HG02798 (cell line): Measurements from ENCODE around the gene BCOR.
A peak's percentile ranks its signal among the peaks of the same experiment; 100 is the strongest.

Experiments used
- ATAC-seq: cut with Tn5 transposase; IDR thresholded peaks from one replicate; pipeline ENCODE4 v1.9.1; 2021; ENCODE audit warnings: mild to moderate bottlenecking; ENCODE audit not compliant: unreplicated experiment, poor library complexity

Gene BCOR

DNA sequence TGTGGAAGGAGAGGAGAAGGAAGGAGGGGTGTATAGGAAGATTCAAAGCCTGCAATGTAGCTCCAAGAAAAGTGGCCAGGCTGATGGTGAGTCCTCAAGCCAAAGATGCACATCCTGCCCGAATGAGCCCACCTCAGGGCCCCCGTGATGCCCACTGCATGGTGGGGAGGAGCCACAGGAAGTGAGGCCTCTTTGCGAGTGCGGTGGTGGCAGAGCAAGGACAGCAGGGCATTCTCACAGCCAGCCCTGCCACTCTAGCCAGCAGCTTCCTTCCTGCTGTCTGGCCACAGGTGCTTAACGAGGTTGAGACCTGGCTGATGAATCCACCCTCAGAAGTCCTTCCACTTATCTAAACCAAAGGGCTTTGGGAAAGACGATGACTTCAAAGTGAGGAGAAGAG lies 55.8 kb downstream of the BCOR start:
- no peak for ATAC-seq

DNA sequence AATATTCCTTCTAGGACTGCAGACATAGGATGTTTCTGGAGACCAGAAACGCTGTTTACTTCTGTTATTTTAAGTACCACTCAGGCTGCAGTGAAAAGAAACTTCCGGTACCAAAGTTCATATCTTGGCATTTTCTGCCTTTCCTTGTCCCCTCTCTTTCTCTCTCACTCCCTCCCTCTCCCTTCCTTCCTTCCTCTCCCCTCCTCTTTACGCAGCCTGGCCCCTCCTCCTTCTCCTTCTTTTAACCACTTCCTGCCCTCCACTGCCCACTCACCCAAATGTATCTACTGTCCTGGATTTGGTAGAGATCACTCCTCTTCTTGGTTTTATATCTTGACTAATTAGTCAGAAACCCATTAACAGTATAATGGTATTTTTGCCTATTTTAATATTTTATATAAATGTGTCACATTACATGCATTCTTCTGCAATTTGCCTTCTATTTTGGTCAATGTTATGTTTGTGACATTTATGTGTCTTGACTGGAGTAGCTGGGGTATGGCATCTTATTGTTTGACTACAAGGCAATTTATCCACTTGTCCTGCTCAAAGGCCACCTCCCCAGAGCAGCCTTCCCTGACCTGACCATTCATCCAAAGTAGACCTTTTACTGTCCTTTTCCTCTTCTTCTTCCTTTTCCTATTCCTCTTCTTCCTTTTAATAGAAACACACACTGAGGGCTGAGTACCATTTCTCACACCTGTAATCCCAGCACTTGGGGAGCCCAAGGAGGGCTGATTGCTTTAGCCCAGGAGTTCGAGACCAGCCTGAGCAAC lies 56.9 kb downstream of the BCOR start:
- ATAC-seq: no peak

- ATAC-seq: no peak
Observed at GRCh38 chrX:40039887-40040286, 57.9 kb downstream of the BCOR start.

DNA sequence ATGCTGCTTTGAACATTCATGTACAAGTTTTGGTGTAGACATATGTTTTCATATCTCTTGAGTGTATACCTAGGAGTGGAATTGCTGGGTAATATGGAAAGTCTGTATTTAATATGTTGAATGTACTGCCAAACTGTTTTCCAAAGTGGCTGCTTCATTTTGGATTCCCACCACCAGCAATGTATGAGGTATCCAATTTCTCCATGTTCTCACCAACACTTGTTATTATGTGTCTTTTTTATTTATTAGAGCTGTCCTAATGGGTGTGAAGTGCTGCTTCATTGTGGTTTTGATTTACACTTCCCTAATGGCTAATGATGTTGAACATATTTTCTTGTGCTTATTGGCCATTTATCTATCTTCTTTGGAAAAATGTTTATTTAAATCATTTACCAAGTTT lies 60.4 kb downstream of the BCOR start:
- ATAC-seq: no peak

GRCh38 chrX:40035726-40036125 lies 62.0 kb downstream of the BCOR start:
- no peak for ATAC-seq

DNA sequence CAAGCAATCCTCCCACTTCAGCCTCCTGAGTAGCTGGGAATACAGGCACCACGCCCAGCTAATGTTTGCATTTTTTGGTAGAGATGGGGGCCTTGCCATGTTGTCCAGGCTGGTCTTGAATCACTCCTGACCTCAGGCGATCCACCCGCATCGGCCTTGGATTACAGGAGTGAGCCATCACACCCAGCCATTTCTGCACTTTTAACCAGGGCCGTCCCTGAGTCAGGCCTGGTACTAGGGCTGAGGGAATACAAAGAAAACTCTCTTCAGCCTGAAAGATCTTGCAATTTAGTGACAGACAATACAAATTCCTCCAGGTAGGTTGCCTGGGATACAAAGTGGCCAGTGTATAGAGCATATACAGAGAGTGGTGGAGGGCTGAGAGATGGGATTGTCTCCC lies 65.8 kb downstream of the BCOR start:
- ATAC-seq: no peak

DNA sequence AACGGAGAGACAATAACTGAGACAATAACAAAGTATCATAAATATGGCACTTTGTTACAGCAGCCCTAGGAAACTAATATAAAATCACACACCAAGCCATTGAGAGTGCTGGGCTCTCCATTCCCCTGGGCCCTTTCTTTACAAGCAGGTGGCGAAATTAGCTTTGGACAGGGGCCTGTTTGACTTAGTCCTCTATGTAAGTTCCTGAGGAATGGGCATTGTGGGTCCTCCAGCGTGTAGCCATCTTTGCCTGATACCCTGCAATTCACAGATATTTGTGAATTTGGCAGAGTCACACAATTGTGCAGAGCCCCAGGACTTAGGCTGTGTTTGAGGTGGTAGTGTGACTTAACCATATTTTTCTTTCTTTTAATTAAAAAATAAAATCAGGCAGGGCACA lies 67.6 kb downstream of the BCOR start:
- no peak for ATAC-seq

GRCh38 chrX:40022421-40022820 lies 75.3 kb downstream of the BCOR start:
- no peak for ATAC-seq

GRCh38 chrX:40021647-40022046 lies 76.1 kb downstream of the BCOR start:
- ATAC-seq: no peak

DNA sequence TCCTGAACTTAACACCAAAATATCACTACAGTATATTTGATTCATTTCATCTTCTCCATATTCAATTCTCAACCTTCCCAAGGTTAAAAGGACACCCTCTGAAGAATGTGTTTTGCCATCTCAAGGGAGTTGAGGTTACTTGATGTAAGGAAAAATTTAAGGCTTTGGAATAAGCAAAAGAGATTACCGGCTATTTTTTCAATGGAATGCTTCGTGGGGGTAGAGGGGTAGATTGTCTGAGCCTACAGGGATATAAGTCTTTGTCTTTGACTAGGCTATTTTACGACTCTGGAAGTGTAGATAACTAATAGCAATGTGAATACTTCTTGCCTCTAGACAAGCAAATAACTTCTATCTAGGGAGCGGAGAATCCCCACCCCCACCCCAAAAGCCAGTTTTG lies 78.2 kb downstream of the BCOR start:
- ATAC-seq: no peak

DNA sequence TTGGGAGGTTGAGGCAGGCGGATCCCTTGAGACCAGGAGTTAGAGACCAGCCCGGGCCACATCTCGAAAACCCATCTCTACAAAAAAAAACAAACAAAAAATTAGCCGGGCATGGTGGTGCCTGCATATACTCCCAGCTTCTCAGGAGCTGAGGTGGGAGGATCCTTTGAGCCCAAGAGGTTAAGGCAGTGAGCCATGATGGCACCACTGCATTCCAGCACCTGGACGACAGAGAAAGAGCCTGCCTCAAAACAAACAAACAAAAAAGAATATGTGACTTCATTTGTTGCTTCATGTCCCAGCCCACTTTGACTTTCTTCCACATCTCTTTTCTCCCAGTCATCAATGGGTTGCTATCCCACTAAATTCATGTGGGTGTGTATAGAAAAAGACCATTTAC lies 79.7 kb downstream of the BCOR start:
- no peak for ATAC-seq

GRCh38 chrX:40016749-40017148 lies 81.0 kb downstream of the BCOR start:
- no peak for ATAC-seq

DNA sequence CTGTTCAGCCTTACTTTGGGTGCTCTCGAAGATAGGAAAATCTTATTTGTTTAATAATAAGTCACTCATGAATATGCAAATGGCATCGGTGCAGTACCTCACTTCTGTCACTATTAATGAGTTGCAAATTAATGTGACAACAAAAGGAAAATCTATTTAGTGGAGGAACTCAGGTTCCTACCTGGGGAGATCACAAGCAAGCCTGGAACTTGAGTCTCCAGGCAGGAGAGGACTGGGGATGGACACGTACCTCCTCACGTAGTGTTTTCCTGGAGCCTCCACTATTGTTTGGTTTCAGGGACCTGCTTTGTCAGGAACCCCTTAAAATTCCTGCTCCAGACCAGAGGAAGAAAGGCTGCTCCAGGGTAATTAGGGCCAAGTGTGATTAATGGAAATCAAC lies 82.1 kb downstream of the BCOR start:
- ATAC-seq: no peak

DNA sequence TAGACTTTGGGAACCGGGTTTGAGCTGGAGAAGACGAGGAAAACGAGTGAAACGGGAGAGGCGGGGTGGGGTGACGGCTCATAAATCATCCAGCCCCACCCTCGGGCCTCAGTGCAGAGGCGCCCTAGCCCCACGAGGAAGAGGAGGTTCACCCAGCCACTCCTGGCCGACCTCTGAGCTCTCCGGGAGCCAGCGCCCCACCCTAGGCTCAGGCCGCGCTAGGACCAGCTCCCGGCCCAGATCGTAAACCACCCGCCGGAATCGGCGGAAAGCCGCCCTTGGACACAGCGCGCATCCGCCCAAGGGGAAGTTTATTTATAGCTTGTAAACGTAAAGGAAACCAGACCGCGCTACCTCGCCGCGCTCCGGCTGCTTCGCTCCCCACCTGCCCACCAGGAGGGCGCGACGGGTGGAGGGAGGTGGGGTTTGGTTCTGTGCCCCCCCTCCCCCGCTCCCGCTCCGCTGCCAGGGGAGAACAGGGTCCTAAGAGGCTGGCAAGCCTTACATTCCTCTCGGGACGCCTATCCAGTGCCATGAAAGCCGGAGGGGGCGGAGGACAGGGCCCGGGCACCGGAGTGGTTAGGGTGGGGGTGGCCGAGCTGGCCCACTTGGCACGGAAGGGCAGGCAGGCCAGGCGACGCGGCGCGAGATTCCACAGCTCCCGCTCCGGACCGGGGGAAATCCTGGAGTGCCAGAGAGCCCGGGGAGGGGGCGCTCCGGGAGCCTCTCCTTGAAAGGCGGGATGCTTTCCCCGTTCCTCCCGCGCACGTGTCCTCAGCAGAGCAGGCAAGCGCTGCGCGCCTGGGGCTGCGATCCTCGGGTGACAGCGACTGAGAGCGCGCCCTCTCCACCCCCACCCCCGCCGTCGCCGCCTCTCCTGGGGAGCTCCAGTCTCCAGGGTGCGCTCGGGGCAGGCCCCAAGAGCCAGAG lies 84.2 kb downstream of the BCOR start:
- peak; percentile 36 for ATAC-seq

- ATAC-seq: peak; percentile 54
Observed at GRCh38 chrX:40012868-40013265, 84.9 kb downstream of the BCOR start.

- peak; percentile 24 for ATAC-seq
Observed at GRCh38 chrX:40012039-40012867, 85.5 kb downstream of the BCOR start.

DNA sequence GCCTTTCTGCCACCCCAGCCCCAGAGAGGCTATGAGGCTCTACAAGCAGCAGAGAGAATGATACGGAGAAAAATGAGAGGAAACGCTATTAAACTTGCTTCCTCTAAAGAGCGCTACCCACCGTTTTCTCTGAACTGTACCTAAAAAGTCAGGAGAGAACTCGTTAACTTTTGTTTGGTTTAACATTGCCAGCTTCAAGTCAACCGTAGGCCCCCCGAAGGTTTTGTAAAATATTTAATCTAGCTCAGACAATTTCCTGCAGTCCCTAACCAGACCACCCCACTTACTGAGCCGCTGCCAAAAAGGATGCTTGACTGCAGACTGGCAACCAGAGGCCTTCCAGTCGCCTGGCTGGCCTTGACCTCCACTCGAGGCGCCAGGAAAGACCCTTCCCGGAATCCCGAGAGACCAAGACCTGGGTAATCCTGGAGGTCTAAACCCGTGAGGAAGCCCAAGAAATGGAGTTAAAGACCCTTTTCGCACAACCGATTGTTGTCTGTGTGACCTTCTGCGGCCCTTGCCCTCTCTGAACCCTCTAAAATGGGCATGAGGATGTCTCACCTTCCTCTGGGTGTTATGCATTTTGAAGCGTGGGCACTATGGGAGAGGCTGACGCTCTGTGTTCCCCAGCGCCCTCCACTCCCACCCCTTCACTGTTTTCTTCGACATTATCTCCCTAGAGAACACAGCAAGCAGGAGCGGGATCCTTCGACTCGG lies 86.3 kb downstream of the BCOR start:
- no peak for ATAC-seq

GRCh38 chrX:40010550-40011321 lies 87.0 kb downstream of the BCOR start:
- ATAC-seq: no peak

- no peak for ATAC-seq
Observed at GRCh38 chrX:40009890-40010289, 87.9 kb downstream of the BCOR start.
